Measurements from ENCODE around the gene USP31. TPM values are rescaled to one million over a fixed set of nuclear protein-coding genes. Genes with fewer than 3 reads are reported as not detected.

USP31 gene
- total and polyA plus RNA-seq, 2 of the 13 experiments (the other 11 are each of a cell fraction or from before 2014, with no cell fraction given) = 22.5 to 23.3 TPM

GRCh38 chr16:23015580-23015979 is 133.7 kb downstream of the USP31 start:
- H3K4me3 ChIP-seq (replicated peaks in 1 of 3; ENCODE audit: insufficient read depth in 1 of 3, low read depth in 2 of 3, low read length in 3 of 3) = no peak overlapping the region
- ChIA-PET CTCF (ENCODE audit: low intra/inter-chr PET ratio, low total read pairs) (no interaction called here), POLR2A (no interaction called here)
- H3K36me3 ChIP-seq (replicated peaks in 1 of 2; ENCODE audit: control insufficient read depth in 1 of 2, insufficient read depth in 2 of 2, low read length in 2 of 2) = no peaks in the 10 kb centered on the region
- no peak overlapping the region for H2AFZ ChIP-seq (ENCODE audit: low read length)
- H3K9me3 ChIP-seq (ENCODE audit: low read length) = no peaks in the 10 kb centered on the region
- ATAC-seq = no peak
- DNase-seq (ENCODE audit: low spot score) = no peak
- H3K27me3 ChIP-seq (ENCODE audit: control insufficient read depth in 1 of 2, insufficient read depth in 2 of 2, low read length in 2 of 2) = peaks cover 0 to 3% of the 10 kb centered on the region in 2 experiments; a peak in 3 of 5 replicates
- 0 out of 2 replicates have a peak, but pooled peaks cover 6% of the 10 kb centered on the region for H3K4me1 ChIP-seq (ENCODE audit: insufficient read depth, low read length)
- no TSS peak for BruUV-seq (replicated peaks)
- WGBS (ENCODE audit: low lambda C conversion rate) = 0% methylated on average over 2 of the region's 2 CpGs
- H3K27ac ChIP-seq (ENCODE audit: extremely low read length, insufficient read depth, low read length) = no peak overlapping the region
- no peak overlapping the region for H3K4me2 ChIP-seq (ENCODE audit: low read depth, low read length)
- TF ChIP-seq ZBTB44 (CRISPR knock-in tag; IDR thresholded peaks at IDR 0.05) (no peak), ZNF83 (CRISPR knock-in tag; IDR thresholded peaks at IDR 0.05; ENCODE audit: borderline replicate concordance) (no peak)
- in situ Hi-C loops (cut with HindIII; ENCODE audit: extremely low pct_ligation_motif_present, low pct_unique_long_range_greater_than_20kb) = no loop called here
- intact Hi-C loops (cut with micrococcal nuclease; ENCODE audit: unreplicated experiment) = no loop called here
- H4K20me1 ChIP-seq (ENCODE audit: insufficient read depth, low read length) = no peaks in the 10 kb centered on the region
- no peaks in the 10 kb centered on the region for H3K79me2 ChIP-seq (ENCODE audit: insufficient read depth, low read length)
- no peak for FAIRE-seq
- H3K9ac ChIP-seq (ENCODE audit: insufficient read depth, low read depth, low read length) = no peak overlapping the region

GRCh38 chr16:23014592-23014991 is 134.7 kb downstream of the USP31 start:
- Histone ChIP-seq H4K20me1 (ENCODE audit: insufficient read depth, low read length) (no peaks in the 10 kb centered on the region), H3K9ac (ENCODE audit: insufficient read depth, low read depth, low read length) (no peak overlapping the region), H3K36me3 (replicated peaks in 1 of 2; ENCODE audit: control insufficient read depth in 1 of 2, insufficient read depth in 2 of 2, low read length in 2 of 2) (no peaks in the 10 kb centered on the region), H3K27me3 (ENCODE audit: control insufficient read depth in 1 of 2, insufficient read depth in 2 of 2, low read length in 2 of 2) (peaks cover 0 to 3% of the 10 kb centered on the region in 2 experiments; a peak in 3 of 5 replicates), H3K4me3 (replicated peaks in 1 of 3; ENCODE audit: insufficient read depth in 1 of 3, low read depth in 2 of 3, low read length in 3 of 3) (no peak overlapping the region), H3K4me1 (ENCODE audit: insufficient read depth, low read length) (0 out of 2 replicates have a peak, but pooled peaks cover 6% of the 10 kb centered on the region), H2AFZ (ENCODE audit: low read length) (no peak overlapping the region), H3K4me2 (ENCODE audit: low read depth, low read length) (no peak overlapping the region), H3K9me3 (ENCODE audit: low read length) (no peaks in the 10 kb centered on the region), H3K27ac (ENCODE audit: extremely low read length, insufficient read depth, low read length) (no peak overlapping the region), H3K79me2 (ENCODE audit: insufficient read depth, low read length) (no peaks in the 10 kb centered on the region)
- TF ChIP-seq CAMTA2 (CRISPR knock-in tag; IDR thresholded peaks at IDR 0.05; ENCODE audit: borderline replicate concordance) = no peak
- no peak for TF ChIP-seq MAF1 (CRISPR knock-in tag; IDR thresholded peaks at IDR 0.05; ENCODE audit: borderline replicate concordance)
- no peak for TF ChIP-seq CENPBD1 (CRISPR knock-in tag; IDR thresholded peaks at IDR 0.05; ENCODE audit: borderline replicate concordance, low read depth)
- TF ChIP-seq ZXDC (CRISPR knock-in tag; IDR thresholded peaks at IDR 0.05) = no peak
- no peak for TF ChIP-seq MTA1 (CRISPR knock-in tag; IDR thresholded peaks at IDR 0.05; ENCODE audit: borderline replicate concordance)
- no peak for TF ChIP-seq ZNF18 (CRISPR knock-in tag; IDR thresholded peaks at IDR 0.05; ENCODE audit: insufficient replicate concordance)
- no peak for TF ChIP-seq PHF21A (CRISPR knock-in tag; IDR thresholded peaks at IDR 0.05)
- no peak for TF ChIP-seq MTA3 (CRISPR knock-in tag; IDR thresholded peaks at IDR 0.05)
- peak; percentile 33; the same call in 1 of the 2 replicates for TF ChIP-seq FOSL2 (CRISPR knock-in tag; IDR thresholded peaks at IDR 0.05)
- in situ Hi-C loops (cut with HindIII; ENCODE audit: extremely low pct_ligation_motif_present, low pct_unique_long_range_greater_than_20kb) = no loop called here
- ATAC-seq (no peak), FAIRE-seq (no peak), DNase-seq (ENCODE audit: low spot score) (no peak)
- POLR2A ChIA-PET = no interaction called here
- BruUV-seq (replicated peaks) = no TSS peak
- WGBS (ENCODE audit: low lambda C conversion rate) = 3% methylated on average over 2 of the region's 2 CpGs
- intact Hi-C loops (cut with micrococcal nuclease; ENCODE audit: unreplicated experiment) = no loop called here
- CTCF ChIA-PET (ENCODE audit: low intra/inter-chr PET ratio, low total read pairs) = interaction anchor here (2.0 kb wide), 1 partner anchor 116 kb away, joined by 7 read pairs; no protein-coding TSS in a partner anchor

All from HepG2 (cell line).